GM21576 (cell line): ENCODE data around the gene ABAT.
"Not testable (repeated sequence)": the region's sequence is repeated elsewhere in the genome, so short reads cannot be mapped to it uniquely, and the experiment has no call there.

ENCODE experiments used
- ATAC-seq: cut with Tn5 transposase; IDR thresholded peaks from one replicate; pipeline ENCODE4 v1.9.1; 2021; ENCODE audit warnings: mild to moderate bottlenecking, moderate library complexity; ENCODE audit not compliant: unreplicated experiment

Gene ABAT

GRCh38 chr16:8678068-8678927, 3.9 kb downstream of the ABAT start:
- no peak for ATAC-seq

- no peak for ATAC-seq
Measured at GRCh38 chr16:8679151-8679550, 4.7 kb downstream of the ABAT start.

- no peak for ATAC-seq
Measured at GRCh38 chr16:8682551-8683259, 8.3 kb downstream of the ABAT start.

- ATAC-seq: no peak
Measured at GRCh38 chr16:8683640-8684039, 9.2 kb downstream of the ABAT start.

GRCh38 chr16:8685617-8686016, 11.2 kb downstream of the ABAT start:
- no peak for ATAC-seq

- ATAC-seq: no peak
Measured at GRCh38 chr16:8686031-8686621, 11.7 kb downstream of the ABAT start.

- ATAC-seq: no peak
Measured at GRCh38 chr16:8686879-8687278, 12.5 kb downstream of the ABAT start.

- no peak for ATAC-seq
Measured at GRCh38 chr16:8689686-8690085, 15.3 kb downstream of the ABAT start.

- no peak for ATAC-seq
Measured at GRCh38 chr16:8691728-8692127, 17.3 kb downstream of the ABAT start.

- no peak for ATAC-seq
Measured at GRCh38 chr16:8694795-8695728, 20.6 kb downstream of the ABAT start.

GRCh38 chr16:8696880-8697279, 22.5 kb downstream of the ABAT start:
- no peak for ATAC-seq

- no peak for ATAC-seq
Measured at GRCh38 chr16:8697965-8698364, 23.5 kb downstream of the ABAT start.

GRCh38 chr16:8703693-8704092, 29.3 kb downstream of the ABAT start:
- ATAC-seq: no peak

- no peak for ATAC-seq
Measured at GRCh38 chr16:8704098-8704497, 29.7 kb downstream of the ABAT start.

GRCh38 chr16:8705100-8705822, 30.8 kb downstream of the ABAT start:
- not testable (repeated sequence) for ATAC-seq

GRCh38 chr16:8708536-8708935, 34.1 kb downstream of the ABAT start:
- no peak for ATAC-seq

- no peak for ATAC-seq
Measured at GRCh38 chr16:8712589-8713361, 38.4 kb downstream of the ABAT start.

- no peak for ATAC-seq
Measured at GRCh38 chr16:8713635-8714172, 39.3 kb downstream of the ABAT start.

- ATAC-seq: no peak
Measured at GRCh38 chr16:8714174-8714573, 39.8 kb downstream of the ABAT start.
